Fibroblast of the aortic adventitia (primary cell): ENCODE measurements around the gene XBP1. TPM values are rescaled to one million over a fixed set of nuclear protein-coding genes. Genes with fewer than 3 reads are reported as not detected.
"Not testable (repeated sequence)": the region's sequence is repeated elsewhere in the genome, so short reads cannot be mapped to it uniquely, and the experiment has no call there.

Experiments used
- DNase-seq: peaks from one replicate; pipeline ENCODE4 v3.0.0-alpha.2; 2010; ENCODE audit warnings: low read depth
- H3K4me3 ChIP-seq: 2 replicates; pipeline ENCODE4 v1.5.1; 2011; ENCODE audit warnings: low read depth, mild to moderate bottlenecking, control low read depth, low read length, moderate library complexity
- total RNA-seq: library from RNA; depleted of rRNA; stranded (reverse); fragments of >200 nt; gene quantifications from 2 replicates; pipeline ENCODE4 v1.2.3, GENCODE V29; 2012; ENCODE audit warnings: low replicate concordance
- TF ChIP-seq, protein P1 (sequence below): IDR thresholded peaks from 2 replicates; pipeline ENCODE4 v1.5.1; 2011; ENCODE audit warnings: mild to moderate bottlenecking, low read length, control low read depth, inconsistent platforms; ENCODE audit not compliant: insufficient read depth

XBP1 gene
- total RNA-seq, 1 donor: 228 TPM

- no peak overlapping the region for H3K4me3 ChIP-seq
- no peak for DNase-seq
- TF ChIP-seq, protein P1, sequence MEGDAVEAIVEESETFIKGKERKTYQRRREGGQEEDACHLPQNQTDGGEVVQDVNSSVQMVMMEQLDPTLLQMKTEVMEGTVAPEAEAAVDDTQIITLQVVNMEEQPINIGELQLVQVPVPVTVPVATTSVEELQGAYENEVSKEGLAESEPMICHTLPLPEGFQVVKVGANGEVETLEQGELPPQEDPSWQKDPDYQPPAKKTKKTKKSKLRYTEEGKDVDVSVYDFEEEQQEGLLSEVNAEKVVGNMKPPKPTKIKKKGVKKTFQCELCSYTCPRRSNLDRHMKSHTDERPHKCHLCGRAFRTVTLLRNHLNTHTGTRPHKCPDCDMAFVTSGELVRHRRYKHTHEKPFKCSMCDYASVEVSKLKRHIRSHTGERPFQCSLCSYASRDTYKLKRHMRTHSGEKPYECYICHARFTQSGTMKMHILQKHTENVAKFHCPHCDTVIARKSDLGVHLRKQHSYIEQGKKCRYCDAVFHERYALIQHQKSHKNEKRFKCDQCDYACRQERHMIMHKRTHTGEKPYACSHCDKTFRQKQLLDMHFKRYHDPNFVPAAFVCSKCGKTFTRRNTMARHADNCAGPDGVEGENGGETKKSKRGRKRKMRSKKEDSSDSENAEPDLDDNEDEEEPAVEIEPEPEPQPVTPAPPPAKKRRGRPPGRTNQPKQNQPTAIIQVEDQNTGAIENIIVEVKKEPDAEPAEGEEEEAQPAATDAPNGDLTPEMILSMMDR: no peak
These were observed 26.6 kb upstream of the XBP1 start for GRCh38 chr22:28826921-28827320.

GRCh38 chr22:28826430-28826829 lies 26.1 kb upstream of the XBP1 start:
- DNase-seq, H3K4me3 ChIP-seq: not testable (repeated sequence)

- not testable (repeated sequence) for DNase-seq, H3K4me3 ChIP-seq
These were observed 24.1 kb upstream of the XBP1 start for GRCh38 chr22:28824455-28824854.

DNA sequence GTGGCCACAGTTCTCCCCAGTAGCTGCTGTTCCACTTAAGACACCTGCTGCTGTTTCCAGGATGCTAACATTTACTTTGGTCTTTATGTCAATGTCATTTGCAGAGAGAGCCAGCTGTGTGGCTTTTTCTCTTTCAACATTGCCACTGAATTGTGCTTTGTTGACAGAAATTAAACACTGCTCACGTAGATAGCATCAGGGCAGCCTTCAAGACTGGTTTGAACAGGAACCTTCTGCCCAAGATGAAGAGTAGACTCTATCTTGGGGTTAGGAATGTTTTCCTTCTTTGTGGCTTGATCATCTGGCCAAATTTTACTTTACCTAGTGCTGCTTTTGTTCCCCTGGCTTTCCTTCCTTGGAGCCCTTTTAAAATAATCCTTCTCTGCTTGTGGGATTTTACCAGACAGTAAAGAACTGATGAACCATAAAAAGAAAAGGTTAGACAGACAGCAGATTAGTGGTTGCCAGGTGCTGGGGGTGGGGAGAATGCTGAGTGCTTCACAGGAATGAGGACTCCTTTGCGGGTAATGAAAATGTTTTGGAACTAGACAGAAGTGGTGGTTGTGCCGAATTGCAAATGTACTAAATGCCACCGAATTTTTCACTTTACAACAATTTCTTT lies 22.7 kb upstream of the XBP1 start:
- DNase-seq: no peak
- no peak overlapping the region for H3K4me3 ChIP-seq
- TF ChIP-seq, protein P1: no peak

DNA sequence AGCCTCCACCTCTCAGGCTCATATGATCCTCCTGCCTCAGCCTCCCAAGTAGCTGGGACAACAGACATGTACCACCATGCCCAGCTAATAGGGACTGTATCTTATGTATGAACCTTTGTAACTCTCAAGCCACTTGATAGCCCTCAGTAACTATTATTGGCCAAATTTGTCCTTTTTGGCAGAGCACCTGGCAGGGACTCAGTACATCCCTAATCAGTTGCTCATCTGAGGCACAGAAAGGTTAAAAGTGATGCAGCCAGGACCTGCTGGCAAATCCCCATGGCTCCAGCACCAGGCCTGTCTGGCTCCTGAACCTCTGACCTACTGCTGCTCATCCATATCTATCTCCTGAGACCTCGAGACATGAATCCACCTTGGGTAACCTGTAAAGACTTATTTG lies 21.1 kb upstream of the XBP1 start:
- H3K4me3 ChIP-seq: no peak overlapping the region
- no peak for DNase-seq
- TF ChIP-seq, protein P1: no peak

GRCh38 chr22:28820885-28821284 lies 20.5 kb upstream of the XBP1 start:
- no peak for DNase-seq
- TF ChIP-seq, protein P1: no peak
- H3K4me3 ChIP-seq: no peak overlapping the region

GRCh38 chr22:28819253-28820096 lies 19.1 kb upstream of the XBP1 start:
- no peak for DNase-seq
- no peak overlapping the region for H3K4me3 ChIP-seq

More at GRCh38 chr22:28819253-28820096, 19.1 kb upstream of the XBP1 start:
- TF ChIP-seq, protein P1: no peak
